ENCODE data around the gene TAP1. TPM values are rescaled to one million over a fixed set of nuclear protein-coding genes. Genes with fewer than 3 reads are reported as not detected.
A peak's percentile ranks its signal among the peaks of the same experiment; 100 is the strongest.
"Not testable (repeated sequence)": the region's sequence is repeated elsewhere in the genome, so short reads cannot be mapped to it uniquely, and the experiment has no call there.

Gene TAP1, protein sequence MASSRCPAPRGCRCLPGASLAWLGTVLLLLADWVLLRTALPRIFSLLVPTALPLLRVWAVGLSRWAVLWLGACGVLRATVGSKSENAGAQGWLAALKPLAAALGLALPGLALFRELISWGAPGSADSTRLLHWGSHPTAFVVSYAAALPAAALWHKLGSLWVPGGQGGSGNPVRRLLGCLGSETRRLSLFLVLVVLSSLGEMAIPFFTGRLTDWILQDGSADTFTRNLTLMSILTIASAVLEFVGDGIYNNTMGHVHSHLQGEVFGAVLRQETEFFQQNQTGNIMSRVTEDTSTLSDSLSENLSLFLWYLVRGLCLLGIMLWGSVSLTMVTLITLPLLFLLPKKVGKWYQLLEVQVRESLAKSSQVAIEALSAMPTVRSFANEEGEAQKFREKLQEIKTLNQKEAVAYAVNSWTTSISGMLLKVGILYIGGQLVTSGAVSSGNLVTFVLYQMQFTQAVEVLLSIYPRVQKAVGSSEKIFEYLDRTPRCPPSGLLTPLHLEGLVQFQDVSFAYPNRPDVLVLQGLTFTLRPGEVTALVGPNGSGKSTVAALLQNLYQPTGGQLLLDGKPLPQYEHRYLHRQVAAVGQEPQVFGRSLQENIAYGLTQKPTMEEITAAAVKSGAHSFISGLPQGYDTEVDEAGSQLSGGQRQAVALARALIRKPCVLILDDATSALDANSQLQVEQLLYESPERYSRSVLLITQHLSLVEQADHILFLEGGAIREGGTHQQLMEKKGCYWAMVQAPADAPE
- 10 to 100 TPM in 4 of 12 donors, 1 to 10 TPM in 7, not detected in 1; 6.5 to 13.6 (median 9.1) TPM for polyA plus RNA-seq (ENCODE audit: insufficient read length in 12 of 12)
- long read RNA-seq, donor 1, transcript TAP1-201 (11 exons, 2,959 nt), result major isoform, 5 of 5 reads
- long read RNA-seq, donor 1, partial matches to known transcripts, result 0 of 5 reads
- long read RNA-seq, donor 1, other reads (novel, unspliced or antisense), result 0 of 5 reads
- long read RNA-seq, donor 2, partial matches to known transcripts, result 0 of 5 reads
- long read RNA-seq, donor 2, other reads (novel, unspliced or antisense), result 0 of 5 reads
- long read RNA-seq, donor 3, result 0 reads
- long read RNA-seq, donor 4, partial matches to known transcripts, result 0 of 1 reads
- long read RNA-seq, donor 4, other reads (novel, unspliced or antisense), result 0 of 1 reads
- long read RNA-seq, donor 5, transcript TAP1-201 (11 exons, 2,959 nt), result major isoform, 6 of 8 reads
- long read RNA-seq, donor 5, partial matches to known transcripts, result 0 of 8 reads
- long read RNA-seq, donor 5, other reads (novel, unspliced or antisense), result 0 of 8 reads
- long read RNA-seq, donor 6, result 0 reads
- long read RNA-seq, donor 7, partial matches to known transcripts, result 0 of 1 reads
- long read RNA-seq, donor 7, other reads (novel, unspliced or antisense), result 0 of 1 reads
- long read RNA-seq, donor 8, partial matches to known transcripts, result 0 of 3 reads
- long read RNA-seq, donor 8, other reads (novel, unspliced or antisense), result 0 of 3 reads
- long read RNA-seq, donor 9, partial matches to known transcripts, result 0 of 1 reads
- long read RNA-seq, donor 9, other reads (novel, unspliced or antisense), result 0 of 1 reads
- long read RNA-seq, donor 10, partial matches to known transcripts, result 0 of 5 reads
- long read RNA-seq, donor 10, other reads (novel, unspliced or antisense), result 0 of 5 reads
- long read RNA-seq, donor 11, partial matches to known transcripts, result 0 of 1 reads
- long read RNA-seq, donor 11, other reads (novel, unspliced or antisense), result 0 of 1 reads

GRCh38 chr6:32853541-32854375 lies at the start of gene TAP1, which contains the start of gene PSMB9:
Gene TAP1 (minus strand): TSS chr6:32853704. CDS start chr6:32853636, 68 bp downstream.
Gene PSMB9 (plus strand): TSS chr6:32854192. CDS start chr6:32854230, 38 bp downstream.
- DNase-seq, result peak; percentile 94

DNA sequence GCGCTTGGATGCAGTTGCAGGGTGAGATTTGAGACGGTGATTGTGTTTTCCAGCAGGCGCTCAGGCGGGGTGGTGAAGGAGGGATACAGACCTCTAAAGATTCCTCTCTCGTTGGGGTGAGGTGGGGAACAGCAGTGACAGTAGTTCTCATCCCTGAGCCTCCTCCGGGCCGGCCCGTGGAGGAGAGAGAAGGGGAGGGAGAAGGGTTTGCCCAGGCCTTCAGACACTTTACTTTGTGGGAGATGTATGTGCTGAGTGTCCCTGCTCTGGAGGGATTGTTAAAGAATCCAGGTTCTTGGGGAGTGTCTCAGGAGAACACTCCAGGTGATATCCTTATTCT lies 41.5 kb upstream of the TAP1 start:
- no peak for DNase-seq

GRCh38 chr6:32894085-32895005 lies 40.8 kb upstream of the TAP1 start:
- peak; percentile 97 for DNase-seq

DNA sequence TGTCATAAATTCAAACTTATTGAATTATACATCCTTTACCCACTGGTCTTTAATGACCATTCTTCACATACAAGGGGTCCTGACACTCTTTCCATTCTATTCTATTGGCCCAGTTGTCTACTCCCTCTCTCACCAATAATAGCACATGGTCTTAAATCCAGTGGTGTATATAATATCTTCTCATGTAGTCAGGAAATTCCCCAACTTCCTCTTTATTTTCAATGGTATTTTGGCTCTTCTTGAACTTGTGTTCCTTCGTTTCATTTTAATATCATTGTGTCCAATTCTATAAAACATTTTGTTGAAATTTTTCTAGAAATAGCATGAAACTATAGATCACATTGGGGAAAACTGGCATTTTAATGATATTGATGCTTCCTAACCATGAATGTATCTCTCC lies 37.3 kb upstream of the TAP1 start:
- DNase-seq, result no peak

DNA sequence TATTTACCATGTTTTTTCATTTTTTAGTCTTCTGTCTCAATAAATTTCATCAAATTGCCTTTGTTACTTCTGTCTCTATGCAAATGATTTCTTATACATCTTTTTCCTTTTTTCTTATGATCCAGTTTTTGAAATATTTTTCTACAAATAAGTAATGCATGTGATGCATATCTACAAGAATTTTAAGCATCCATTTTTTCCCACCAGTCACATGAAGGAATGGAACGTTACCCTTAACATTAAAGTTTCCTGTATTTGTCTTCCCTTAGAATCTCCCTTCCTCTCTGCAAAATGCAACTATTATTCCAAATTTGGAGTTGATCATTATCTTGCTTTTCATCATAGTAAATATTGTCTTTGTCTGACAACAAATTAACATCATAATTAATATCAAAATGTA lies 36.0 kb upstream of the TAP1 start:
- no peak for DNase-seq

DNA sequence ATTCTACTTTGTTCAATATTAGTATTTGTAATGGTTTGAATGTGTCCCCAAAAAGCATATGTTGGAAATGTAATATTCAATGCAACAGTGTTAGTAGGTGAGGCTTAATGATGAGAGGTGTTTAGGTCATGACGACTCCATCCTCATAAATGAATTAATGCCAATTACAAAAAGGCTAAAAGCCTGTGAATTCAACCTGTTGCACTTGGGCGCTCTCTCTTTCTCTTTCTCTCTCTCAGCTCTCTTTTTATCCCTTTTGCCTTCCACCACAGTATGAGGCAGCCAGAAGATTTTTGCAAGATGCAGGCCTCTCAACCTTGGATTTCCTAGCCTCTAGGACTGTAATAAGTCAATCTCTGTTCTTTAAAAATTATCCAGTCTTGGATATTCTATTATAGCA lies 35.1 kb upstream of the TAP1 start:
- DNase-seq, result no peak

GRCh38 chr6:32887616-32888015 lies 34.1 kb upstream of the TAP1 start:
- no peak for DNase-seq

GRCh38 chr6:32886681-32887383 lies 33.3 kb upstream of the TAP1 start:
- DNase-seq, result no peak

- peak; percentile 68 for DNase-seq
Observed at GRCh38 chr6:32885698-32886286, 32.3 kb upstream of the TAP1 start.

DNA sequence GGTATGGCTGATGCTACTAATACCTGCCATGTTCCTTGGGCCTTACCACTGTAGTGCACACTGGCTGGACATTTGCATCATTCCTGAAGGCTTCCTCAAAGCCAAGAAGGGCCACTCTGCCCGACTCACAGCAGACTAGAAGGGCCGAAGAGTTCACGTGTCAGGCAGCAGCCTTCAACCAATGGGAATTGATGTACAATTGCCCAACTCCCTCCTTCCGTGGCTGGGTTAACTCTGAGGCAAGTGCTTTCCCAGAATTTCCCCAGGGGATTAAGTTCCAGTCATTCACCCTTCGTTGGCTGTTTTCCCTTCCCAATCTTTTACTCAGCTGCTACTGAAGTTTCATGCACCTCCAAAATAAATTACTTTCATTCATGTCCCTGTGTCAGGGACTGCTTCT lies 30.3 kb upstream of the TAP1 start:
- no peak for DNase-seq

- no peak for DNase-seq
Observed at GRCh38 chr6:32882879-32883250, 29.4 kb upstream of the TAP1 start.

DNA sequence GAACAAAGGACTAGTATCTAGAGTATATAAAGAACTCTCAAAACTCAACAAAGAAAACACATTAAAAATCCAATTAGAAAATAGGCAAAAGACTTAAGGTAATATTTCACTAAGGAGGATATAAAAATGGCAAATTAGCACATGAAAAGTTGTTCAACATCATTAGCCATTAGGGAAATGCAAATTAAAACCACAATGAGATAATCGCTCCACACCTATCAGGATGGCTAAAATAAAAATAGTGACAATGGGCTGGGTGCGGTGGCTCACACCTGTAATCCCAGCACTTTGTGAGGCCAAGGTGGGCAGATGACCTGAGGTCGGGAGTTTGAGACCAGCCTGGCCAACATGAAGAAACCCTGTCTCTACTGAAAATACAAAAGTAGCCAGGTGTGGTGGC lies 27.5 kb upstream of the TAP1 start:
- not testable (repeated sequence) for DNase-seq

DNA sequence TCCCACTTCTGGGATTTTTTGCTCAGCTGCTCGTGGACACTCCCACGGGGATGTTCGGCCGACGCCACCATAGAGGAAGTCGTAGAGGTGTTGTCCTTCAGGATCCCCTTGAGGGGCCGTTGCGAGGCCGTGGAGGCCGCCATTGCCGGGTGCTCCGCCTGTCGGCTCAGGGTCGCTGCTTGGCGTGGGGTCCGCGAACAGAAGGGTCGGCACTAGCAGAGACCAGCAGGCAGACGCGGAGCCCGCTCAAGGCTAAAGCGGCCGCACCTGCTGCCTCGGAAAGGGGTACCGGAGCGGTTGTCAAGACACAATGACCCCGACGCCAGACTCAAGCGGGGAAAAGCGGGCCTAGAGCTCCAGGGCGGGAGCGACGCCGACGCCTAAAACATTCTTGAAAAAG lies 26.2 kb upstream of the TAP1 start:
- no peak for DNase-seq

GRCh38 chr6:32876603-32877002 lies 23.1 kb upstream of the TAP1 start:
- no peak for DNase-seq

- not testable (repeated sequence) for DNase-seq
Observed at GRCh38 chr6:32873947-32874346, 20.4 kb upstream of the TAP1 start.

- peak; percentile 89 for DNase-seq
Observed at GRCh38 chr6:32868257-32868788, 14.8 kb upstream of the TAP1 start.

- no peak for DNase-seq
Observed at GRCh38 chr6:32867554-32868256, 14.2 kb upstream of the TAP1 start.

Measured in muscle of arm (tissue), 14 donors.